HG02763 (cell line): ENCODE results near the gene SH3BP5.

Source experiments
- ATAC-seq: cut with Tn5 transposase; IDR thresholded peaks from one replicate; pipeline ENCODE4 v1.9.1; 2021; ENCODE audit warnings: mild to moderate bottlenecking, moderate library complexity; ENCODE audit not compliant: unreplicated experiment

SH3BP5 gene

GRCh38 chr3:15260531-15260930 lies 71.9 kb downstream of the SH3BP5 start:
- ATAC-seq = no peak

GRCh38 chr3:15258720-15259119 lies 73.7 kb downstream of the SH3BP5 start:
- no peak for ATAC-seq

GRCh38 chr3:15256861-15257341 lies 75.5 kb downstream of the SH3BP5 start:
- no peak for ATAC-seq

- no peak for ATAC-seq
These were observed 77.2 kb downstream of the SH3BP5 start for GRCh38 chr3:15255215-15255614.

GRCh38 chr3:15253023-15253697 lies 79.2 kb downstream of the SH3BP5 start:
- ATAC-seq = no peak

- no peak for ATAC-seq
These were observed 86.2 kb downstream of the SH3BP5 start for GRCh38 chr3:15246186-15246585.

GRCh38 chr3:15243822-15244482 lies 88.4 kb downstream of the SH3BP5 start:
- no peak for ATAC-seq

- no peak for ATAC-seq
These were observed 91.0 kb downstream of the SH3BP5 start for GRCh38 chr3:15241341-15241740.

GRCh38 chr3:15229262-15229661 lies 103.1 kb downstream of the SH3BP5 start:
- no peak for ATAC-seq

- no peak for ATAC-seq
These were observed 104.2 kb downstream of the SH3BP5 start for GRCh38 chr3:15228147-15228546.

- ATAC-seq = no peak
These were observed 108.5 kb downstream of the SH3BP5 start for GRCh38 chr3:15223685-15224572.

- ATAC-seq = no peak
These were observed 110.7 kb downstream of the SH3BP5 start for GRCh38 chr3:15221574-15222217.

GRCh38 chr3:15220661-15221060 lies 111.7 kb downstream of the SH3BP5 start:
- ATAC-seq = no peak

GRCh38 chr3:15220056-15220455 lies 112.3 kb downstream of the SH3BP5 start:
- no peak for ATAC-seq

- no peak for ATAC-seq
These were observed 113.7 kb downstream of the SH3BP5 start for GRCh38 chr3:15218689-15219088.

- ATAC-seq = no peak
These were observed 114.5 kb downstream of the SH3BP5 start for GRCh38 chr3:15217841-15218267.

- no peak for ATAC-seq
These were observed 115.2 kb downstream of the SH3BP5 start for GRCh38 chr3:15217011-15217671.

- no peak for ATAC-seq
These were observed 115.9 kb downstream of the SH3BP5 start for GRCh38 chr3:15216501-15216900.

GRCh38 chr3:15215996-15216395 lies 116.4 kb downstream of the SH3BP5 start:
- ATAC-seq = no peak

- ATAC-seq = no peak
These were observed 117.6 kb downstream of the SH3BP5 start for GRCh38 chr3:15214758-15215157.
